SK-N-SH treated with all-trans-retinoic acid at 6 μM for 48 hours (cell line): Measurements from ENCODE around the gene SIK3.
"Not testable (repeated sequence)": the region's sequence is repeated elsewhere in the genome, so short reads cannot be mapped to it uniquely, and the experiment has no call there.

ENCODE experiments used
- CSDC2 ChIP-seq: fragments of 250-450 bp; sonication (Bioruptor Pico); IDR thresholded peaks from 2 replicates; pipeline ENCODE4 v1.5.0; 2020; ENCODE audit warnings: mild to moderate bottlenecking, moderate library complexity
- ZFP3 ChIP-seq: fragments of 250-450 bp; sonication (Bioruptor Pico); IDR thresholded peaks from 2 replicates; pipeline ENCODE4 v1.5.0; 2020; ENCODE audit warnings: mild to moderate bottlenecking, moderate library complexity

GRCh38 chr11:117134979-117135378, 36.8 kb upstream of the SIK3 start:
- TF ChIP-seq ZFP3; CSDC2 (CRISPR knock-in tag): not testable (repeated sequence)
